Measurements from ENCODE around the gene MFSD12.

MFSD12 gene

DNA sequence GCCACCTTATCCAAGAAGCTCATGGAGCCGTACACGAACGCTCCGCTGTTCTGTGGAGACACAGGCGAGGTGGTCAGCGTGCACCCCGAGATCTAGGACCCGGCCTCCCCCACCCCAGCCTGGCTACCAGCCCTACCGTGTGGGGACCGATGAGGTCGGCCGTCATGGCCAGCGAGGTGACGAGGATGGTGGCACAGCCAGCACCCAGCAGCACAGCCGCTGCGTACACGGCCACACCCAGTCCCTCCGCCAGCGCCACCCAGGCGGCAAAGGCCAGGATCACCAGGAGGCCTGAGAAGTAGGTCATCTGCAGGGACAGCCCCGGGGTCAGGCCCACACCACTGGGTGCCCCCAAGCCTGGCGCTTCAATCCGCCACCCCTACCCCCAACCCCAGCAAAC lies 11.3 kb downstream of the MFSD12 start:
- no peaks in the 10 kb centered on the region for H3K9me3 ChIP-seq (ENCODE audit: severe bottlenecking)
- TF ChIP-seq, protein P1, sequence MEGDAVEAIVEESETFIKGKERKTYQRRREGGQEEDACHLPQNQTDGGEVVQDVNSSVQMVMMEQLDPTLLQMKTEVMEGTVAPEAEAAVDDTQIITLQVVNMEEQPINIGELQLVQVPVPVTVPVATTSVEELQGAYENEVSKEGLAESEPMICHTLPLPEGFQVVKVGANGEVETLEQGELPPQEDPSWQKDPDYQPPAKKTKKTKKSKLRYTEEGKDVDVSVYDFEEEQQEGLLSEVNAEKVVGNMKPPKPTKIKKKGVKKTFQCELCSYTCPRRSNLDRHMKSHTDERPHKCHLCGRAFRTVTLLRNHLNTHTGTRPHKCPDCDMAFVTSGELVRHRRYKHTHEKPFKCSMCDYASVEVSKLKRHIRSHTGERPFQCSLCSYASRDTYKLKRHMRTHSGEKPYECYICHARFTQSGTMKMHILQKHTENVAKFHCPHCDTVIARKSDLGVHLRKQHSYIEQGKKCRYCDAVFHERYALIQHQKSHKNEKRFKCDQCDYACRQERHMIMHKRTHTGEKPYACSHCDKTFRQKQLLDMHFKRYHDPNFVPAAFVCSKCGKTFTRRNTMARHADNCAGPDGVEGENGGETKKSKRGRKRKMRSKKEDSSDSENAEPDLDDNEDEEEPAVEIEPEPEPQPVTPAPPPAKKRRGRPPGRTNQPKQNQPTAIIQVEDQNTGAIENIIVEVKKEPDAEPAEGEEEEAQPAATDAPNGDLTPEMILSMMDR (IDR thresholded peaks at IDR 0.05; ENCODE audit: poor library complexity, severe bottlenecking), result no peak
- H3K27ac ChIP-seq (ENCODE audit: poor library complexity, severe bottlenecking), result no peak overlapping the region
- H3K36me3 ChIP-seq (ENCODE audit: low read depth), result peaks cover 18% of the 10 kb centered on the region; the same call in 1 of the 2 replicates
- no peaks in the 10 kb centered on the region for H3K4me1 ChIP-seq (ENCODE audit: insufficient read depth, poor library complexity, severe bottlenecking)
- H3K4me3 ChIP-seq (ENCODE audit: severe bottlenecking), result no peak overlapping the region
- DNase-seq (ENCODE audit: low spot score), result no peak
- no peaks in the 10 kb centered on the region for H3K27me3 ChIP-seq (ENCODE audit: insufficient read depth, poor library complexity, severe bottlenecking)
- no peak for ATAC-seq (ENCODE audit: low read depth)

DNA sequence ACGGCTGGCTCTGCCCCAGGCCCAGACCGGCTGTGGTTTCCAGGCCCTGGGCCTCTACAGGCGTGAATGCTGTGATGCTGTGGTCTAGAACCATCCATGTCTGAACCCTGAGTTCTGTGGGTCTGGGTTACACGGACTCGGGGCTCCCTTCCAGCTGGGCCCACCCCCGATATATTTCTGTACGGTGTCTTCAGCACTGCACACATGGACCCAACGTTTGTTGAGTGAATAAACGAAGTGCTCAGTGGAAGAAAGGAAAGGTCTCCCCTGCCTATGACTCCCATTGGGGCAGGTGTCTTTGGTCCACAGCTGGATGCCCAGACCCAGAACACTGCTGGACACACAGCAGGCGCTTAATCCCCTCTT lies 11.7 kb downstream of the MFSD12 start:
- TF ChIP-seq, protein P1 (IDR thresholded peaks at IDR 0.05; ENCODE audit: poor library complexity, severe bottlenecking), result peak; percentile 1
- ATAC-seq (ENCODE audit: low read depth), result peak; percentile 7; the same call in 2 of the 3 replicates

DNA sequence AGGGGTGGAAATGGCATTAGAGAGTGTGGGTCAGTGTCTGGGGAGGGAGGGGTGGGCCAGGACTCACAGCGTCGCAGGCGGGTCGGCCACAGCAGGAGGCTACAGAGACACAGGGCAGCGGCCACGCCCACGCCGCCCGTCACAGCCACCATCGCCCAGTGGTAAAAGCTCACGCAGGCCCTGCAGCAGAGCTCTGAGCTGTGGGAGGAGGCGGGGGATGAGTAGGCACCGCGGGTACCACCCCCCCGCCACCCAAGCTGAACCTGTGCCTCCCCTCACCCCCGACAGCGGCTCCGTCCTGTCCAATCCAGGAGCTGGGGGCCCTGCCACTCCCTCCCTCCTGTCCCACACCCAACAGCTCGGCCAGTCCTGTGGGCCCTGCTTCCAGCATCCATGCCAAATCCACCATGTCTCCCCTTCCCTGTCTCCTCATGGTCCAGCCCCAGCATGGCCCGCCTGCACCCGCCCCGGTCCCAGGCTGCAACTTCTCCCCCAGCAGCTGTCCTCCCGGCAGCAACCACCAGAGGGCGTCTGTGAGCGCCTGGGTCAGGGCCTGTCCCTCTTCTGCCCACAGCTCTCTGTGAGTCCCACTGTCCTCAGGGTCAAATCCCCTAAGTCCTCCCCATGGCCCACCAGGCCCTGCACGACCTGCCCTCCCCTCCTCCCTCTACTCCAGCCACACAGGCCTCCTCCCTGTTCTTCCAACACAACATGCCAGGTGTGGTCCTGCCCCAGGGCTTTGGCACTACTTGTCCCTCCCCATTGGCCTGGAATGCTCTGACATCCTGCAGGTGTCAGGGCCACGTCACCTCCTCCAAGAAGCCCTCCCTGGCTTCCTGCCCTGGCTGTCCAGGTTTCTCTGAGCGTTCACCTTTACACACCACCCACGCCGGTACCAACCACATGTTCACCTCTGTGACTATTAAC lies 12.4 kb downstream of the MFSD12 start:
- Histone ChIP-seq H3K27ac (ENCODE audit: poor library complexity, severe bottlenecking) (no peak overlapping the region), H3K4me3 (ENCODE audit: severe bottlenecking) (no peak overlapping the region), H3K4me1 (ENCODE audit: insufficient read depth, poor library complexity, severe bottlenecking) (no peaks in the 10 kb centered on the region), H3K27me3 (ENCODE audit: insufficient read depth, poor library complexity, severe bottlenecking) (no peaks in the 10 kb centered on the region), H3K9me3 (ENCODE audit: severe bottlenecking) (no peaks in the 10 kb centered on the region), H3K36me3 (ENCODE audit: low read depth) (peaks cover 14% of the 10 kb centered on the region; the same call in 1 of the 2 replicates)
- DNase-seq (ENCODE audit: low spot score), result no peak
- TF ChIP-seq, protein P1 (IDR thresholded peaks at IDR 0.05; ENCODE audit: poor library complexity, severe bottlenecking), result peak; percentile 78
- ATAC-seq (ENCODE audit: low read depth), result peak; percentile 52

More for the DNA sequence above, 11.7 kb downstream of the MFSD12 start:
- DNase-seq (ENCODE audit: low spot score), result no peak
- H3K36me3 ChIP-seq (ENCODE audit: low read depth), result peaks cover 14% of the 10 kb centered on the region; the same call in 1 of the 2 replicates
- no peaks in the 10 kb centered on the region for H3K27me3 ChIP-seq (ENCODE audit: insufficient read depth, poor library complexity, severe bottlenecking)
- H3K9me3 ChIP-seq (ENCODE audit: severe bottlenecking), result no peaks in the 10 kb centered on the region
- H3K4me1 ChIP-seq (ENCODE audit: insufficient read depth, poor library complexity, severe bottlenecking), result no peaks in the 10 kb centered on the region
- H3K27ac ChIP-seq (ENCODE audit: poor library complexity, severe bottlenecking), result no peak overlapping the region
- no peak overlapping the region for H3K4me3 ChIP-seq (ENCODE audit: severe bottlenecking)

DNA sequence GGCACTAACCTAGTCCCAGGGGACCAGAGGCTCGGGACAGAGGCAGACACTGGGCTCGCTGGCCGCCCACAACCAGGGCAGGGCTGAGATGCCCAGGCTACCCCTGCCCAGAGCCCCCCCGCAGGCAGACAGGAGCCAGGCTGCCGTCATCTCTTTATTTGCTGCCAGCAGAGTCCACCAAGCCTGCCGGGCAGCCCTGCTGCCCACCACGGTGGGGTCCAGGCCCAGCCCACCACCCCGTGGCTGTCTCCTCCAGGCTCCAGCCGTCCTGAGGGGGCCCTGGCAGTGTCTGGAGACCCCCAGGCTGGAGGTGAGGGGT lies 13.4 kb downstream of the MFSD12 start:
- Histone ChIP-seq H3K4me3 (ENCODE audit: severe bottlenecking) (no peak overlapping the region), H3K9me3 (ENCODE audit: severe bottlenecking) (no peaks in the 10 kb centered on the region), H3K4me1 (ENCODE audit: insufficient read depth, poor library complexity, severe bottlenecking) (no peaks in the 10 kb centered on the region), H3K27me3 (ENCODE audit: insufficient read depth, poor library complexity, severe bottlenecking) (no peaks in the 10 kb centered on the region), H3K36me3 (ENCODE audit: low read depth) (peaks cover 20% of the 10 kb centered on the region), H3K27ac (ENCODE audit: poor library complexity, severe bottlenecking) (no peak overlapping the region)
- no peak for ATAC-seq (ENCODE audit: low read depth)
- no peak for DNase-seq (ENCODE audit: low spot score)
- TF ChIP-seq, protein P1 (IDR thresholded peaks at IDR 0.05; ENCODE audit: poor library complexity, severe bottlenecking), result no peak
